GM18520 (cell line): ENCODE data around the gene DRC1.

ENCODE experiments used
- ATAC-seq: cut with Tn5 transposase; IDR thresholded peaks from one replicate; pipeline ENCODE4 v1.9.1; 2021; ENCODE audit not compliant: unreplicated experiment

Gene DRC1

DNA sequence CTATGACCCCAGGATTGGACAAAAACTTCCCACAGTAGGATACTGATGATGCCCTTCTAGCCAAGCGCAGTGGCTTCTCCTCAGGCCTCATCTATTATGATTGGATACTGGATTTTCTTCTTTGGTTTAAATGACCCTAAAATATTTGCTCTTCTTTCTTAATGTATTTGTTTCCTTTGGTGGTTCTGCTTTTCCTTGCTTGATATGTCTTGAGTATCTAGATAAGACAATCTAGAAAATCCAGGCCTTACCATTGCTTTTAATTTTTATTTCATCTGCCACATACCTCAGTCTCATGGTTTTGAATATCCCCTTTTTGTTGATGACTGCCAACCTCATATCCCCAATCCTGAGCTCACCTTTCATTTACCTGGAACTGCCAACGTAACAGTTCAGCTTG lies 40.6 kb downstream of the DRC1 start:
- no peak for ATAC-seq

DNA sequence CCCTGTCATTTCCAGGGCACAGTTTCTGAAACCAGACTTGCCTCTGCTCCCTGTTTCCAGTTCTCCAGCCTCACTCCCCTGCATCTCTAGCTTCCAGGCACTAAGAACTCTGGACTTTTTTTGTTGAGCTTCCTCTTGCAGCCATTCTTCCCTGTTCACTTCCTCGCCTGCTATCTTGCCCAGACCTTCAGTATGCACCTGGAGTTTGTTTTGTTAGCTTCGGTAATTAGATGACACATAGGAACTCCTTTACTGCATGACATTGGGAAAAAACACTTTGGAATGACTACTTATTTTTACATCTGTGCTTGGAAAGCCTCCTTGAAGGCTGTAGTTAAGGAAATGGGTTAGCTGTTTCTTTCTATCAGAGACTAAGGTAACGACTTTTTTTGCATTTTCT lies 41.0 kb downstream of the DRC1 start:
- ATAC-seq, result no peak

DNA sequence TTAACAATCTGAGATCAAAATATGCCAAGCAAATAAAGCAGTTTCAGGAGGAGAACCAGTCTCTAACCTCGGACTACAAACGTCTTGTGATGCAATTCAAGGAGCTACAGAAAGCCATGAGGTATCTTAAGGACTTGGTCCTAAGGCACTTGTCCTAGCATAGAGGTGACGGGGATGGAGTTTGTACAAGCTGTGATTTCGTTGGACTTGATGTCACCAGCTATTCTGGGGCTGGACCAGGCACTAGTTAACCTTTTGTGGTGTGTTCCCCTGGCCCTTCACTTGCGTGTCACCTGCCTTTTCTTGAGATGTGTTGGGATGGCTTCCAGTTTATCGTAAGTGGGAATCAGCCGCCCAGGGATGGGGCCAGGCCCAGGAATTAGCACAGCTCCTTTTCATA lies 42.5 kb downstream of the DRC1 start:
- no peak for ATAC-seq

DNA sequence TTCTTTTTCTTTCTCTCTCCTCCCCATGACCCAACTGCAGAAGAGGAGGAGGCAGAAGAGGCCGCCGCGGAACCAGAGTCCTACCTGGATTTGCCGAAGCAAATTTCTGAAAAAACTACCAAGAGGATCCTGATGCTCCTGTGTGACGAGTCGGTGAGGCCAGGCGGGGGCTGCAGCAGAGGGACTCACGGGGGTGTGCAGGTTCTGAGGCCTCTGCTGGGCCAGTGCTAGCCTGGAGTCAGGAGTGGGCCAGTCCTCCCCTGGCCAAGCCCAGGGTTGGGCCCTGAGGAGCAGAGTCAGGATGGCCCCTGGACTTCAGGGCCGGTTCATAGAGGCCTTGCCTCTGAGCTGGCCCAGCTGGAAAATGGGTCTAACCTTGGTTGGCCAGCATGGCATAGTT lies 46.9 kb downstream of the DRC1 start:
- ATAC-seq, result no peak

- no peak for ATAC-seq
Observed at GRCh38 chr2:26449278-26450030, 47.7 kb downstream of the DRC1 start.

- ATAC-seq, result no peak
Observed at GRCh38 chr2:26450031-26450635, 48.4 kb downstream of the DRC1 start.

DNA sequence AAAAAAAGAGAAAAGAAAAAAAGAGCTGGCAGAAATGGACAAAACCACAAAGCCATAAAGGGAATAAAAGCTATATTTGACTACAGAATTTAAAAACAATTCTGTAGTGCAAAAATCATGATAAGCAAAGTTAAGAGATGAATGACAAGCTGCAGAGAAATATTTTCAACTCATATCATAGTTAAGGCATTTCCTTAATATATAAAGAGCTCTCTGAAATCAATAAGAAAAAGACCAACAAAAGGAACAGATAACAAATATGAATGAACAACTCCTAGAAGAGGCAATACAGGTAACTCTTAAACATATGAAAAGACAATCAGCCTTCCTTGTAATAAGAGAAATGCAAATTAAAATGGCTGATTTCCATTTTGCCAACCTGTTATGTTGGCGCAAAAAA lies 50.0 kb downstream of the DRC1 start:
- no peak for ATAC-seq

GRCh38 chr2:26453421-26454329 lies 52.0 kb downstream of the DRC1 start:
- no peak for ATAC-seq

GRCh38 chr2:26454561-26455001 lies 52.9 kb downstream of the DRC1 start:
- no peak for ATAC-seq

- ATAC-seq, result no peak
Observed at GRCh38 chr2:26455037-26455669, 53.4 kb downstream of the DRC1 start.

DNA sequence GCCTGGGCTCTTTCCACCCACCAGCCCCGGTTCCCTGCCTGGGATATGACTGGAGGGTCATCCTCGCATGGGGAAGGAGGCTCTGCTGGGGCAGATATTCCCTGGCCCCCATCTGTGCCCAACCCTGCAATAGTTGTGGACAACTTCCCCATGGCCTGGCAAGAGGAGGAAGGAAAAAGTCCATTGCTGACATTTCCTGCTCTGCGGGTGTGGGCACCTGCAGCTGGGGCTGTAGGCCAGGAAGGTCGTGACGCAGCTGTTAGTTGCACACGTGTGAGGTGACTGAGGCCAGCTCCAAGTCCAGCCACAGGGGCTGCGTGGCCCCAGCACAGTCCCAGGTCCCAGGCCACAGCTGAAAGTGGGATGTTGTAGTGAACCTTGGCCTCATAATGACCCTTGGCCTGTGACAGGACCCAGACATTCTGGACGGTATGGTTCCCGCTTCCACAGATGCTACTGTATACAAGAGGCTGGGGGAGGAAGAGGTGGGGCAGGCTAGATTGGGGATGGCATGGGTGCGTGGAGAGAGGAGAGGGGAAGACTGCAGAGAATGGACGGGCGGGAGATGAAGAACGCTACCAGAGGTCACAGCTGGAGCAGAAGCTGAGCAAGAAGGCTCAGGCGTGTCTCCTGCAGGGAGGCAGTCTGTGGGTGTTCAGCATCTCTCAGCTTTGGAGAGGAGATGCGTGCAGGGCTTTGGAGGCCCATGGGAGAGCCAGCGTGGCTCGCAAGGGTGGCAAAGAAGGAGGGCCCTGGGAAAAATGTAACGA lies 54.1 kb downstream of the DRC1 start:
- ATAC-seq, result no peak

GRCh38 chr2:26456440-26457250 lies 54.9 kb downstream of the DRC1 start:
- no peak for ATAC-seq

GRCh38 chr2:26457251-26457666 lies 55.5 kb downstream of the DRC1 start:
- ATAC-seq, result no peak

DNA sequence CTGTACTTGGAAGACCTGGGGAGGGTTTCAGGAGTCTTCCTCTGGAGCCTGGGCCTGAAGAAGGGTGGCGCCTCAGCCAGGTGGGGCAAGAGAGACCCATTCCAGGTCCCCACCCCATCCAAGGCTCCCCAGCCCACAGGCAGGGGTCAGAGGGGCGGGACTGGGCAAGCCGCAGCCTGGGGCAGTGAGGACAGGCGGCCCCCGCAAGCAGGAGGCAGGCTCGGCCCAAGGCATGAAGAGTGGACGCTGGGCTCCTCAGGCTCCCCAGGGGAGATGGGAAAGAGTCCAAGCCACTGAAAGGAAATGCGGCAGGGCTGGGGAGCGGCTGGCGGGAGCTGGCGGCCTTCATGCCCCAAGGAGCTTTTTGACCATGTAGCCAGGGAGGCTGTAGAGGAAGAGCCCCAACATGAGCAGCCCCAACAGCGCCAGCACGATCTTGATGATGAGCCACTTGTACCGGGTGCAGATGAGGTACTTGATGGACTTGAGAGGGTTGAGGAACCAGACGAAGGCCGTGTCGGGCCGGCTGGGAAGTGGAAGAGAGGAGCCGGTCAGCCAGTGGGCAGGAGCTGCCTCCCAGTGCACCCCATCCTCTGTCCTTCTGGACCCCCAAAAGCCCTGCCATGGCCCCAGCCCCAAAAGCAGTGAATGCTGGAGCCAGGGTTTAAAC lies 56.1 kb downstream of the DRC1 start:
- ATAC-seq, result no peak

- no peak for ATAC-seq
Observed at GRCh38 chr2:26458365-26459042, 56.8 kb downstream of the DRC1 start.

GRCh38 chr2:26459991-26460612 lies 58.4 kb downstream of the DRC1 start:
- ATAC-seq, result no peak

- no peak for ATAC-seq
Observed at GRCh38 chr2:26460613-26461031, 58.9 kb downstream of the DRC1 start.

GRCh38 chr2:26461601-26462023 lies 59.9 kb downstream of the DRC1 start:
- ATAC-seq, result no peak
